GM12891 (cell line): Measurements from ENCODE around the gene IL1RAPL2.

ENCODE experiments used
- PAX5 ChIP-seq: IDR thresholded peaks from 2 replicates; pipeline ENCODE4 v1.6.1; 2011; ENCODE audit warnings: low read length, moderate library complexity, mild to moderate bottlenecking; ENCODE audit not compliant: insufficient read depth, severe bottlenecking
- POLR2A ChIP-seq: IDR thresholded peaks from 2 replicates; pipeline ENCODE4 v1.6.1; 2011; ENCODE audit warnings: low read depth, low read length, control low read depth
- POLR2AphosphoS5 ChIP-seq: IDR thresholded peaks from 2 replicates; pipeline ENCODE4 v1.6.1; 2011; ENCODE audit warnings: low read depth, low read length, control low read depth
- POU2F2 ChIP-seq: IDR thresholded peaks from 2 replicates; pipeline ENCODE4 v1.6.1; 2011; ENCODE audit warnings: low read depth, mild to moderate bottlenecking, control low read depth, low read length, moderate library complexity
- SPI1 ChIP-seq: IDR thresholded peaks from 2 replicates; pipeline ENCODE4 v1.6.1; 2011; ENCODE audit warnings: low read depth, low read length, control low read depth
- TAF1 ChIP-seq: IDR thresholded peaks from 2 replicates; pipeline ENCODE4 v1.6.1; 2011; ENCODE audit warnings: low read depth, low read length, control low read depth

- no peak for TF ChIP-seq POLR2A
- TF ChIP-seq POLR2AphosphoS5, result no peak
- no peak for TF ChIP-seq TAF1
- TF ChIP-seq SPI1, result no peak
- TF ChIP-seq POU2F2, result no peak
- TF ChIP-seq PAX5, result no peak
Measured at GRCh38 chrX:104660092-104660491, 94.1 kb downstream of the IL1RAPL2 start.
